H1 (cell line): ENCODE measurements around the gene DET1.

Experiments
- HDAC2 ChIP-seq, 2 experiments: fragments of 300-600 bp in 1 of 2; sonication (generic) in 1 of 2; IDR thresholded peaks; 2 replicates each; pipeline ENCODE4 v1.6.1; 2011 to 2012; ENCODE audit warnings: low read depth in 2 of 2, low read length in 2 of 2, mild to moderate bottlenecking in 2 of 2, moderate library complexity in 2 of 2, borderline replicate concordance in 1 of 2, inconsistent platforms in 1 of 2
- RAD21 ChIP-seq, 2 experiments: IDR thresholded peaks in 1 of 2; conservative IDR thresholded peaks in 1 of 2; 2 replicates each; pipeline ENCODE4 v1.6.1; 2011; ENCODE audit warnings: low read depth in 2 of 2, low read length in 2 of 2, improper control_type of control experiment in 1 of 2, inconsistent platforms in 1 of 2, mild to moderate bottlenecking in 1 of 2, moderate library complexity in 1 of 2
- TBP ChIP-seq: IDR thresholded peaks from 2 replicates; pipeline ENCODE4 v1.6.1; 2011; ENCODE audit warnings: low read depth, low read length, improper control_type of control experiment
- YY1 ChIP-seq: IDR thresholded peaks from 2 replicates; pipeline ENCODE4 v1.6.1; 2011; ENCODE audit warnings: low read depth, mild to moderate bottlenecking, low read length
- TF ChIP-seq, protein P1 (sequence below), 3 experiments: IDR thresholded peaks; 1 replicate in 2 of 3; 2 replicates in 1 of 3; pipeline versions ENCODE4 v1.5.1 to v1.6.1; 2011; ENCODE audit warnings: low read length in 3 of 3, mild to moderate bottlenecking in 3 of 3, inconsistent platforms in 2 of 3, low read depth in 1 of 3, moderate library complexity in 1 of 3; ENCODE audit not compliant: insufficient read depth in 1 of 3; ENCODE audit errors: control extremely low read depth in 1 of 3
- TF ChIP-seq, protein P2 (sequence below): IDR thresholded peaks from 2 replicates; pipeline ENCODE4 v1.6.1; 2012; ENCODE audit warnings: inconsistent platforms

- TF ChIP-seq RAD21 (IDR thresholded peaks at IDR 0.05 in 1 of 2, conservative IDR thresholded peaks at IDR 0.05 in 1 of 2; ENCODE audit: low read depth in 2 of 2, low read length in 2 of 2) = no peak
- TF ChIP-seq TBP = no peak
- no peak for TF ChIP-seq YY1
- TF ChIP-seq, protein P1, sequence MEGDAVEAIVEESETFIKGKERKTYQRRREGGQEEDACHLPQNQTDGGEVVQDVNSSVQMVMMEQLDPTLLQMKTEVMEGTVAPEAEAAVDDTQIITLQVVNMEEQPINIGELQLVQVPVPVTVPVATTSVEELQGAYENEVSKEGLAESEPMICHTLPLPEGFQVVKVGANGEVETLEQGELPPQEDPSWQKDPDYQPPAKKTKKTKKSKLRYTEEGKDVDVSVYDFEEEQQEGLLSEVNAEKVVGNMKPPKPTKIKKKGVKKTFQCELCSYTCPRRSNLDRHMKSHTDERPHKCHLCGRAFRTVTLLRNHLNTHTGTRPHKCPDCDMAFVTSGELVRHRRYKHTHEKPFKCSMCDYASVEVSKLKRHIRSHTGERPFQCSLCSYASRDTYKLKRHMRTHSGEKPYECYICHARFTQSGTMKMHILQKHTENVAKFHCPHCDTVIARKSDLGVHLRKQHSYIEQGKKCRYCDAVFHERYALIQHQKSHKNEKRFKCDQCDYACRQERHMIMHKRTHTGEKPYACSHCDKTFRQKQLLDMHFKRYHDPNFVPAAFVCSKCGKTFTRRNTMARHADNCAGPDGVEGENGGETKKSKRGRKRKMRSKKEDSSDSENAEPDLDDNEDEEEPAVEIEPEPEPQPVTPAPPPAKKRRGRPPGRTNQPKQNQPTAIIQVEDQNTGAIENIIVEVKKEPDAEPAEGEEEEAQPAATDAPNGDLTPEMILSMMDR (IDR thresholded peaks at IDR 0.05; ENCODE audit: control extremely low read depth in 1 of 3, insufficient read depth in 1 of 3, low read depth in 1 of 3, low read length in 3 of 3) = no peak
- TF ChIP-seq, protein P2, sequence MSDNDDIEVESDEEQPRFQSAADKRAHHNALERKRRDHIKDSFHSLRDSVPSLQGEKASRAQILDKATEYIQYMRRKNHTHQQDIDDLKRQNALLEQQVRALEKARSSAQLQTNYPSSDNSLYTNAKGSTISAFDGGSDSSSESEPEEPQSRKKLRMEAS = no peak
- TF ChIP-seq HDAC2 (IDR thresholded peaks at IDR 0.05; ENCODE audit: borderline replicate concordance in 1 of 2, low read depth in 2 of 2, low read length in 2 of 2) = no peak
Measured at GRCh38 chr15:88463870-88464532, 82.5 kb downstream of the DET1 start.
